Tongue (tissue), 3 donors: ENCODE results near the gene TRIM49B. TPM values are rescaled to one million over a fixed set of nuclear protein-coding genes. Genes with fewer than 3 reads are reported as not detected.
"Not testable (repeated sequence)": the region's sequence is repeated elsewhere in the genome, so short reads cannot be mapped to it uniquely, and the experiment has no call there.

Experiments
- DNase-seq: peaks from one replicate; pipeline ENCODE4 v3.0.0-alpha.2; 2015
- small RNA-seq: library from RNA; depleted of rRNA; stranded (forward); fragments of <200 nt; gene quantifications from one replicate; pipeline ENCODE3, GENCODE V24; 2014; ENCODE audit warnings: low replicate concordance
- total RNA-seq: library from RNA; depleted of rRNA; stranded (reverse); fragments of >200 nt; gene quantifications from one replicate; pipeline ENCODE4 v1.2.3, GENCODE V29; 2014

TRIM49B gene, protein sequence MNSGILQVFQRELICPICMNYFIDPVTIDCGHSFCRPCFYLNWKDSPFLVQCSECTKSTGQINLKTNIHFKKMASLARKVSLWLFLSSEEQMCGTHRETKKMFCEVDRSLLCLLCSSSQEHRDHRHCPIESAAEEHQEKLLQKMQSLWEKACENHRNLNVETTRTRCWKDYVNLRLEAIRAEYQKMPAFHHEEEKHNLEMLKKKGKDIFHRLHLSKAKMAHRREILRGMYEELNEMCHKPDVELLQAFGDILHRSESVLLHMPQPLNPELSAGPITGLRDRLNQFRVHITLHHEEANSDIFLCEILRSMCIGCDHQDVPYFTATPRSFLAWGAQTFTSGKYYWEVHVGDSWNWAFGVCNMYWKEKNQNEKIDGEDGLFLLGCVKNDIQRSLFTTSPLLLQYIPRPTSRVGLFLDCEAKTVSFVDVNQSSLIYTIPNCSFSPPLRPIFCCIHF
- total RNA-seq: not detected

DNA sequence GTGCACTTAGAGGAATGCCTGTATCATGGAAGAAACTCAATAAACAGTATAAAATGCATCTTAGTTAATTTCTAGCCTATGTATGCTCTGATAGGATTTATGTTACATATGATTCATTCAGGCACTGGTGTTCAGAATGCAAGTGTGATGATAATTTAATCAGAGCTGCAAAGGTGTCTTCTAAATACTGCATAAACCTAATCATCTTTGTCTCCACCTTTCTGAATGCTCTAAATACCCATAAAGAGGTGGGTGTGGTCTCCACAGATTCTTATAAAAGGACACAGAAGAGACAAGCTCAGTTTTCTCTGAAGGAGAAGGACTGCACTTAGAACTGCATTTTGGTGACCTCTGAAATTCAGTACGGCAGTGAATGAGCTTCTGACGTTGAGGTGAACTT lies at the start of gene TRIM49B:
TRIM49B (plus strand) TSS at position 301 of the 400 bp plus-strand sequence. CDS start 2,777 bp downstream, outside the sequence.
- DNase-seq: not testable (repeated sequence)

DNA sequence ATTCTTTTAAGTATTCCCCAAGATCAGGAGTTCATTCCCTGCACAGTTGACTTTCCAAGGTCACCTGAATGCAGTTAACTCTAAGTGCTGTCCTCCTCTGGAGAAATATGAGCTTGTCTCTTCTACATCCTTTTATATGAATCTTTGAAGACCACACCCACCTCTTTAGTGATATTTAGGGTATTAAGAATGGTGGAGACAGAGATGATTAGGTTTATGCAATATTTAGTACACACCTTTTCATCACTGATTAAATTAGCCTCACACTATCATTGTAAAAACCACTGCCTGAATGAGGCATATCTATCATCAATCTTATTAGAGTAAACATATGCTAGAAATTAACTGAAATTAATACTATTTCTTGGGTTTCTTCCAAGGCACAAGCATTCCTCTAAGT lies 44.8 kb upstream of the TRIM49B start, which contains the start of gene TRIM51G:
TRIM51G (minus strand) TSS at position 101 of the 400 bp plus-strand sequence. CDS start 2,190 bp downstream, outside the sequence.
- DNase-seq: not testable (repeated sequence)

DNA sequence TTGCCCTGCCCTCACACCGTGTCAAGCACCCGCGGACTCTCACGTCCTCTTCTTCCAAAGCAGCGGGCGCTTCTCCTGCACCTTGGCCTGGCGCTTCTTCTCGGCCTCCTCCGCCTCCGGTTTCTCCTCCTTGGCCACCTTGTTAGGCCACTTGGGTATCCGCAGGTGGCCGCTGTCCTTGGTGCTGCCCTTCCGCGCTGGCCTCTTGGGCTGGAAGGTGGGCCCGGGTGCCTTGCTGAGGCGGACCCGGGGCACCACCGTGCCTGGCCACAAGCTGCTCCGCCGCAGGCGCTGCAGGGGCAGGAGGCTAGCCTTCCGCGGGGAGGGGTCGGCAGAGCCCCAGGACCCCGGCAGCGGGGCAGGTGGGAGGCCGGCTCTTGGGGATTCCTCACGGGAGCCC lies 19.6 kb downstream of the TRIM49B start:
- DNase-seq: not testable (repeated sequence)

DNA sequence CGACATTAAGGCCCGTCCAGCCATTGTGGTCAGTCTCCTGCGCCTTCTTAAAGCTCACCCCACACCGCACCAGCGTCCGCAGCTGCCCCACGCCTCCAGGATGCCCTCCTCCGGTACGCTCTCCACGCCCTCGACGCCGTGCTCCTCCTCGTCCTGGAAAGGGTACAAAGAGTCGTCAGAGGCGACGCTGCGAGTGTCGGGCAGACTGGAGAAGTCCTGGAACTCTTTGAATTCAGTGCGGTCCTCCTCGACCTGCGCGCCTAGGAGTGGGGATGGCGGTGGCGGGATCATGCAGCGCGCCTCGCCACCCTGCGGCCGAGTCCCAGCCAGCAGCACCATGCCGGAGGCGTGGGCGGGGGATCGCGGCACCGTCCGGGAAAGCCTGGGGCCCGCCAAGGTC lies 21.2 kb downstream of the TRIM49B start:
- DNase-seq: not testable (repeated sequence)

DNA sequence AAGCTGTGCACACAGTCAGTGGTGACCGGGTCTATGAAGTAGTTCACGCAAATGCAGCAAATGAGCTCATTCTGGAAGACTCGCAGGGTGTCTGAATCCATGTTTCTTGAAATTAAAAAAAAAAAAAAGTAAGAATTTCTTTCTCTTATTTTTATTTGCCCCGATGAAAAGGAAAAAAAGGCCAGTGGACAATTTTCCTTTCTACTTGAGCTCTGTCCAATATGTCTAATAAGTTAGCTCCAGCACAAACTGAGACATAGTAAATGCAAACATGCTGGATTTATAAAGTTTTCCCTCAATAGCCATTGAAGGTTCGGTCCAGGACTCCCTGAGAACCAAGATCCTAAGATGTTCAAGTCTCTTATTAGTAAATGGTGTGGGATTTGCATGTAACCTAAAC lies 30.4 kb downstream of the TRIM49B start, which contains the start of gene TRIM64C:
TRIM64C (minus strand) TSS at position 101 of the 400 bp plus-strand sequence; CDS start at position 101, 0 bp downstream.
- not testable (repeated sequence) for DNase-seq

DNA sequence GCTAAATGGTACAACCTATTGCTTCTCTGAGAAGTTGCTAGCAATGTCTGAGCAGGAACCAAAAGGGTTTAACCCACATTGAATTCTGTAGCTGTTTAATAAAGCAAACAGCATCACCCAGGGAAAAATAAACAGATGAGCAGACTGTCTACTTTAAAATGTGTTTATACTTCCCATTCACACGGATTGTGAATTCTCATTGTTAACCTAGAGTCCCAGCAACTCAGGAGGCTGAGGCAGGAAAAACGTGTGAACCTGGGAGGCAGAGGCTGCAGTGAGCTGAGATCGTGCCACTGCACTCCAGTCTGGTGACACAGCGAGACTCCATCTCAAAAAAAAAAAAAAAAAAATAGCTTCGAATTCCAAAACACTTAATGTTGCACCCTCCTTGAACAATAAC lies 41.3 kb downstream of the TRIM49B start:
- DNase-seq: not testable (repeated sequence)

Small RNA genes within 50 kb of the gene (small RNA-seq; reads per million reads assigned to genes)
- not detected for gene AC084851.1

Other genes with a start within 250 kb of the TRIM49B start
- not detected for gene TRIM51G, start 44.9 kb upstream of the TRIM49B start, total RNA-seq
- not detected for gene TRIM64C, start 30.3 kb downstream of the TRIM49B start, total RNA-seq
- gene FOLH1, start 179.8 kb downstream of the TRIM49B start, total RNA-seq: 6.1 TPM